Mononuclear cell (primary cell): Measurements from ENCODE around the gene C20orf141. TPM values are rescaled to one million over a fixed set of nuclear protein-coding genes. Genes with fewer than 3 reads are reported as not detected.
"Not testable (repeated sequence)": the region's sequence is repeated elsewhere in the genome, so short reads cannot be mapped to it uniquely, and the experiment has no call there.

Source experiments
- H3K27me3 ChIP-seq: 2 replicates; pipeline ENCODE4 v1.6.0; 2011; ENCODE audit warnings: low read length, control low read depth; ENCODE audit not compliant: insufficient read depth
- H3K4me1 ChIP-seq: 2 replicates; pipeline ENCODE4 v1.5.1; 2011; ENCODE audit warnings: mild to moderate bottlenecking, low read length, control low read depth; ENCODE audit not compliant: insufficient read depth
- H3K4me3 ChIP-seq: 2 replicates; pipeline ENCODE4 v1.5.1; 2011; ENCODE audit warnings: mild to moderate bottlenecking, low read length, moderate library complexity
- H3K9me3 ChIP-seq: 2 replicates; pipeline ENCODE4 v1.5.1; 2011; ENCODE audit warnings: low read depth, mild to moderate bottlenecking, control low read depth, low read length
- total RNA-seq: library from RNA; depleted of rRNA; stranded (reverse); fragments of >200 nt; gene quantifications from one replicate; pipeline ENCODE4 v1.2.3, GENCODE V29; 2012

The C20orf141 gene
- total RNA-seq, 1 donor = not detected

DNA sequence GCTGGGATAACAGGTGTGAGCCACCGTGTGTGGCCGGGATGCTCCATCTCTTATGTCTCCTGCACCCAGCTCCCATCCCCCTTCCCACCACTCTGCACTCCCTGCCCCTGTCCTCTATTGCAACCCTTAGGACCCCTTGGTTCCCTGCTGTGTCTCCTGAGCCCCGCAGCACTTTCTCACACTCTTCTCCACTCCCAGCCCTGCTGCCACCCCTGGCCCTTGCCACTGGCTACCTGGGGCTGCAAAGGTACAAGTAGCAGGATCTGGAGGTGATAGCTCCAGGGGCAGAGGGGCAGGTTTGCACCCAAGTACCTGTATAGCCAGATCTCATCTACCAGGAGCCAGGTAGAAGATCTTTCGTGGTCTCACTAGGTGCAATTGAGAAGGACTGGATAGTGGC lies 7.8 kb upstream of the C20orf141 start:
- Histone ChIP-seq H3K9me3 (no peaks in the 10 kb centered on the region), H3K4me3 (no peak overlapping the region), H3K27me3 (peaks cover 29% of the 10 kb centered on the region), H3K4me1 (no peaks in the 10 kb centered on the region)

DNA sequence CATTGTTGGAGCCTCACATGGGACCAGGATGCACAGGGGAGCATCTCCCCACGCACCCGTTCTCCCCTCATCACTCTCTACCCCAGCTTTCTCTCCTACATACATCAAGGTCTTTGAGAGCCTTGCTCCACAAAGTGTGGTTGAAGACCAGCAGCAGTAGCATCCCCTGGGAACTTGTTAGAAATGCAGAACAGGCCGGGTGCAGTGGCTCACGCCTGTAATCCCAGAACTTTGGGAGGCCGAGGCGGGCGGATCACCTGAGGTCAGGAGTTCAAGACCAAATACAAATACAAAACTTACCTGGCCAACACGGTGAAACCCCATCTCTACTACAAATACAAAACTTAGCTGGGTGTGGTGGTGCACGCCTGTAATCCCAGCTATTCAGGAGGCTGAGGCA lies 6.9 kb upstream of the C20orf141 start:
- not testable (repeated sequence) for H3K9me3 ChIP-seq, H3K4me1 ChIP-seq, H3K4me3 ChIP-seq
- peaks cover 29% of the 10 kb centered on the region for H3K27me3 ChIP-seq

DNA sequence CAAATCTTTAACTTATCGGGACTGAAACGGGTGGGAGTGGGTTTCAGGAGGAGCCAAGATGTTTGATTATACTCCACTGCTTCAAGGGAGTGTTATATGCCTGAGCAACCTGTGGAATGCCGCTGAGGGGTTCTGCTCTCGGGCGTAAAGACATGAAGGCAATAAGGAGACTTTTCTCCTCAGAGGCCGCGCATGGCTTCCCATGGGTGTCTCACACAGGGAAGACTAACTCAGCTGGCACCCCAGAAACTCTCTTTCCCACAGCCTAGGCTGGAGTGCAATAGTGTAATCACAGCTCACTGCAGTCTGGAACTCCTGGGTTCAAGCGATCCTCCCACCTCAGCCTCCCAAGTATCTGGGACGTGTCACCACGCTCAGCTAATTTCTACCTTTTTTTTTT lies 5.1 kb upstream of the C20orf141 start:
- H3K4me1 ChIP-seq = no peaks in the 10 kb centered on the region
- peaks cover 19% of the 10 kb centered on the region for H3K27me3 ChIP-seq
- H3K9me3 ChIP-seq = no peaks in the 10 kb centered on the region
- no peak overlapping the region for H3K4me3 ChIP-seq

DNA sequence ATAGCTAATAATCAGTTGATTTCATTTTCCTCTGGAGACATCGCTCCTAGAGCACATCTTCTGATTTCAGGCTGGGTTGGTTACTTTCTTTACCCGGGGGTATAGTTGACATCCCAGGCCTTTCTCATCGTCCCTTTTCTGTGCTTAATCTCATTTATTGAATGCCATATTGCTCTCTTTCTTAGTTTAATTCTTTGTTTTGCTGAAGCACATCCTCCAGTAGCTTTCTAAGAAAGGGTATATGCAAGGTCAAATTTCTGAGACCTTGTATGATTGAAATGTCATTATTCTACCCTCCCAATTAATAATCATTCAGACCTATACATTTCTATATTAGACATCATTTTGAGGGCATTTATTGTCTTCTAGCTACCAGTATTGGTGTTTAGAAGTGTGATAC lies 2.6 kb upstream of the C20orf141 start:
- Histone ChIP-seq H3K9me3 (no peaks in the 10 kb centered on the region), H3K4me3 (no peak overlapping the region)

DNA sequence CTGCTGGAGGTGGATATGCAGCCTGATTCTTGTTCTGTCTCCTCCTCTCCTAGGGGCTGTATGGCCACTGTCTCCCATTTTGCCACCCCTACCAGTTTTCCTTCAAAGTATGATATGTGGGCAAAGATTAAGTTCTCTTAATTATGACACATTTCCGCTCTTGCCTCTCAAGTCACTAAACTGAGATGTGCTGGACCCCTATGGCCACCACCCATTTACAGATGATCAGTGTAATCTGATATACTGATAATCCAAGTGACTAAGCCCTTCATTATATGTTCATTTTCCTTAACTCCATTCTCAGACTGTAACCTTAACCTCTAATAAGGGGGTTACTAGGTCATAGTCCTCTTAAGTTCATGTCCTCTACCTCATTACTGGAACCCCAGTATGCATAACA lies 711 bp upstream of the C20orf141 start:
- Histone ChIP-seq H3K4me3 (no peak overlapping the region), H3K4me1 (no peaks in the 10 kb centered on the region), H3K27me3 (peaks cover 4% of the 10 kb centered on the region), H3K9me3 (no peaks in the 10 kb centered on the region)

More for the DNA sequence above, 2.6 kb upstream of the C20orf141 start:
- Histone ChIP-seq H3K27me3 (peaks cover 3% of the 10 kb centered on the region), H3K4me1 (no peaks in the 10 kb centered on the region)

DNA sequence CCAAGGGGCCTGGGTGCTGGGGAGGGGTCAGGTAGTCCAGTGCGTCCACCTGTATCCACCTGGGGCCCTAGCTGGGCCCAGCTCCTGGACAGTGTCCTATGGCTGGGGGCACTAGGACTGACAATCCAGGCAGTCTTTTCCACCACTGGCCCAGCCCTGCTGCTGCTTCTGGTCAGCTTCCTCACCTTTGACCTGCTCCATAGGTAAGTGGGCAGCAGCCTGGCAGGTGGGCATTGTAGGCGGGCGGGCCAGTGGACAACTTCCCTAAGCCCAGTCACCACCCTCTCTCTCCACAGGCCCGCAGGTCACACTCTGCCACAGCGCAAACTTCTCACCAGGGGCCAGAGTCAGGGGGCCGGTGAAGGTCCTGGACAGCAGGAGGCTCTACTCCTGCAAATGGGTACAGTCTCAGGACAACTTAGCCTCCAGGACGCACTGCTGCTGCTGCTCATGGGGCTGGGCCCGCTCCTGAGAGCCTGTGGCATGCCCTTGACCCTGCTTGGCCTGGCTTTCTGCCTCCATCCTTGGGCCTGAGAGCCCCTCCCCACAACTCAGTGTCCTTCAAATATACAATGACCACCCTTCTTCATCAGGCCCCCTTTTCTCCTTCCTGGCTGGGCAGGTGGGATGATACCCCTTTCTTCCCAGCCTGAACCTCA lies 584 bp downstream of the C20orf141 start:
- Histone ChIP-seq H3K4me1 (no peaks in the 10 kb centered on the region), H3K27me3 (peaks cover 14% of the 10 kb centered on the region), H3K9me3 (no peaks in the 10 kb centered on the region), H3K4me3 (no peak overlapping the region)

DNA sequence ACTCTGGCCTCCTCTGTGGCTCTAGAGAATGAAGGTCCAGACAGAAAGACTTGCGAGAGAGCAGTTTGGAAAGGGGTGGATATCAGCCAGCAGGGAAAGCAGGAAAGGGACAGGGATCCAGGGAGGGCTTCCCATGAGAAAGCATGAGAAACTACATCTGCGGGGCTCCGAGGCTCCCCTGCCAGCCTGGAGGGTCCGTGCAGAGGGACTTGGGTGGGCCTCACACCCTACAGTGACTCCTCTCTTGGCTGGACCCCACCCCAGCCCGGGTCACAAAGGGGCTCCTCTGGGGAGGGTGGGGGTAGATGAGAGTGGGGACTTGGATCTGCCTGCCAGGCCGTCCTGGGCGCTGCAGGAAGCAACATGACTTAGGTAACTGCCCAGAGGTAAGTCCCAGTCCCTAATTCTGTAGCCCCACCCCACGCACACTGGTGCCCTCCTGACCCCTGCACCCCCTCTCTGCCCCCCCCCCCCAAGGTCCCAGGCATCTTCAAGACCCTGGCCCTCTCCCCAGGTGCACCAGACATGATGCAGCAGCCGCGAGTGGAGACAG lies 1.3 kb downstream of the C20orf141 start, which contains the start of gene TMEM239:
TMEM239 (plus strand) TSS at position 335 of the 553 bp plus-strand sequence; CDS start at position 526, 191 bp downstream.
- peaks cover 20% of the 10 kb centered on the region for H3K27me3 ChIP-seq
- peaks cover 5% of the 10 kb centered on the region for H3K4me1 ChIP-seq
- H3K4me3 ChIP-seq = no peak within 1 kb of the TSS
- no peaks in the 10 kb centered on the region for H3K9me3 ChIP-seq

DNA sequence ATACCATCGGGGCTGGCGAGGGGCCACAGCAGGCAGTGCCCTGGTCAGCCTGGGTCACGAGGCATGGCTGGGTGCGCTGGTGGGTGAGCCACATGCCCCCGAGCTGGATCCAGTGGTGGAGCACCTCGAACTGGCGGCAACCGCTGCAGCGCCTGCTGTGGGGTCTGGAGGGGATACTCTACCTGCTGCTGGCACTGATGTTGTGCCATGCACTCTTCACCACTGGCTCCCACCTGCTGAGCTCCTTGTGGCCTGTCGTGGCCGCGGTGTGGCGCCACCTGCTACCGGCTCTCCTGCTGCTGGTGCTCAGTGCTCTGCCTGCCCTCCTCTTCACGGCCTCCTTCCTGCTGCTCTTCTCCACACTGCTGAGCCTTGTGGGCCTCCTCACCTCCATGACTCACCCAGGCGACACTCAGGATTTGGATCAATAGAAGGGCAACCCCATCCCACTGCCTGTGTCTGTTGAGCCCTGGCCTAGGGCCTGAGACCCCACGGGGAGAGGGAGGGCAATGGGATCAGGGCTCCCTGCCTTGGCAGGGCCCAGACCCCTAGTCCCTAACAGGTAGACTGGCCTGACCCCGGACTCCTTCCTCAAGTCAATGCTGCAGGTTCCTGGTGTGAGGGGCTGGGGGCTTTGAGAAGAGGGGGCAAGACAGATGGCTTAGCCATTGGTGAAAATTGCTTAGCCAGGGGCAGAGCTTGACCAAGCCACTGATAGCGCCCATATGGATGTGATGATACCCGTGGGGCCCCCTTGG lies 2.0 kb downstream of the C20orf141 start:
- Histone ChIP-seq H3K4me1 (peaks cover 9% of the 10 kb centered on the region), H3K9me3 (no peaks in the 10 kb centered on the region), H3K4me3 (no peak overlapping the region), H3K27me3 (peaks cover 21% of the 10 kb centered on the region)

DNA sequence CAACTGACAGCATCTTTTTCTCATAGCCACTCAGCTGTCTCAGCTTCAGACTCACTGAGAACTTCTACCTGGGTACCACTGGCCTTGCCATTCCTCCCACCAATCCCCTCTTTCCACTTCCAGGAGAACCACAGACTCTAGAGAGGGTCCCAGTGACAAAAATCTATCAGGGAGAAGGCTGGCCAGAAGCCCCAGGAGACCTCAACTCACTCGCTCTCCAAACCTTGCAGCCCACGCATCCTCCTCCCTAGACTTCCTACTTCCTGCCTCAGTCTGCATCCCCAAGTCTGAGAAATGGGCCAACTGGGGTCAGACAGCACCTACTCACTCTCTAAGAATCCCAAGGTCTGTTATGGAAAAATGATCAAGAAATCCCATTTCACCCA lies 2.5 kb downstream of the C20orf141 start:
- H3K4me1 ChIP-seq = peaks cover 10% of the 10 kb centered on the region
- peaks cover 23% of the 10 kb centered on the region for H3K27me3 ChIP-seq
- H3K9me3 ChIP-seq = no peaks in the 10 kb centered on the region
- no peak overlapping the region for H3K4me3 ChIP-seq

DNA sequence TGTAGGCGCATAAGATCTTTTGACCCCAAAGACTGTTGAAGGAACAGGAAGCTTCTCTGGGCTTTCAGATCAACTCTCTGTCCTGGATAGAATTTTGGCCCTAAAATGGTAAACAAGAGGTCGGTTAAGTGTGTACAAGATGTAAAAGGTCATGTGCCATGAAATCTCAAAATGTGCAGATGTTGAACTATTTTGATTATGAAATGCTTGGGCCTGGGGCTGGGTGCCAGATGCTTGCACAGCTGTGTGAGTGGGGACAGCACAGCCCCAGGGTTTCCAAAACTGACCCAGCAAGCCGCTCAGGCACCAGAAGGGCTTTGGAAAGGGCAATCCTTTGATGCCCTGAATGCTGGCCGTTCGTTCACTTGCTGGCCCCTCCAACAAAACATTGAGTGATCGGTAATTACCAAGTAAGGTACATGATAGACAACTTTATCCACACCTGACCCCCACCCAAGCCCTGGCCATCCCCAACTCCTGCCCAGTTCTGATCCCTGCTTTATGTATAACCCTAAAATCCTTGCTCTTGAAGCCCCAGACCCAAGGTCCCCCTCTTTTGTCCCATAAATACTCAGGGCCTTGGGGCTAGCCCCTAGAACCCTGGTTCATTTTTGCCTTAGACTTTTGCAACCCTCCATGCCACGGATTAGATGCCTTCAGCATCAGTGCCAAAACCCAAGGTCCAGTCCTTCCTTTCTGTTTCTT lies 3.3 kb downstream of the C20orf141 start:
- H3K4me1 ChIP-seq = peaks cover 10% of the 10 kb centered on the region
- peaks cover 23% of the 10 kb centered on the region for H3K27me3 ChIP-seq
- no peaks in the 10 kb centered on the region for H3K9me3 ChIP-seq
- H3K4me3 ChIP-seq = no peak overlapping the region

DNA sequence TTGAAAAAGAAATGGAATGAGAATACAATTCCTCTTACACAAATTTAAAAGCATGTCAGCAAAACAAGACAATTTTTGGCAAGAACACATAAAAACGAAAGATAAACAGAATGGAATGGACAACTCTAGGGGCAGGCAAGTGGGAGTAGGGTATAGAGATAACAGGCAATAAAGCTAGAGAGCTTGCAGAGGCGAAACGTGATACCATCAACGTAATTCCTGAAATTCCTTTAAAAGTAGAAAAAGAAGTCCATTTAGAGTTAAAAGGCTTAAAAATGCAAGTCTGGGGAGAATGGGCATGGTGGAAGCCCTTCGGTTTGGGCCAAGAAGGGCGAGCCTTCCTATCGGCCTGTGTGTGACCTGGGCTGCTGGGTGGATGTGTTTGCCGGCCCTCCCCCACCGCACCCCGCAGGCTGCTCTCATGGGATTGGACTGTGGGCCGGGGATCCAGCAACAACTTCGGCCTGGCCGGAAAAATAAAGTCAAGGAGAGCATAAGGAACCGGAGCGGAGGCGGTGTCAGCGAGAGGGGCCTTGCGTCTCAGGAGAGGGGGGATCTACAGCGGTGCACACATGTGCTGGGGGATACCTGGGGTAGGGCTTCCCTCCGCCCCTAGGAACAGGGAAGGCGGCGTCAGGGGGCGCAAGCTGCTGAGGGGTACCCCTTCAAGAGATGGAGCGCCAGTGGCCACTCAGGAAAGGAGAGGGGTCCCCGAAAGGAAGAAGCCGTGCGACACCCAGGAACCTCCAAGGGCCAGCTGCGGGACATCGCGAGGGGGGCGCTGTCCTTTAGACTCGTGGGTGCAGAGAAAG lies 5.5 kb downstream of the C20orf141 start:
- H3K27me3 ChIP-seq = peaks cover 23% of the 10 kb centered on the region
- H3K9me3 ChIP-seq = no peaks in the 10 kb centered on the region
- no peak overlapping the region for H3K4me3 ChIP-seq
- H3K4me1 ChIP-seq = peaks cover 10% of the 10 kb centered on the region

DNA sequence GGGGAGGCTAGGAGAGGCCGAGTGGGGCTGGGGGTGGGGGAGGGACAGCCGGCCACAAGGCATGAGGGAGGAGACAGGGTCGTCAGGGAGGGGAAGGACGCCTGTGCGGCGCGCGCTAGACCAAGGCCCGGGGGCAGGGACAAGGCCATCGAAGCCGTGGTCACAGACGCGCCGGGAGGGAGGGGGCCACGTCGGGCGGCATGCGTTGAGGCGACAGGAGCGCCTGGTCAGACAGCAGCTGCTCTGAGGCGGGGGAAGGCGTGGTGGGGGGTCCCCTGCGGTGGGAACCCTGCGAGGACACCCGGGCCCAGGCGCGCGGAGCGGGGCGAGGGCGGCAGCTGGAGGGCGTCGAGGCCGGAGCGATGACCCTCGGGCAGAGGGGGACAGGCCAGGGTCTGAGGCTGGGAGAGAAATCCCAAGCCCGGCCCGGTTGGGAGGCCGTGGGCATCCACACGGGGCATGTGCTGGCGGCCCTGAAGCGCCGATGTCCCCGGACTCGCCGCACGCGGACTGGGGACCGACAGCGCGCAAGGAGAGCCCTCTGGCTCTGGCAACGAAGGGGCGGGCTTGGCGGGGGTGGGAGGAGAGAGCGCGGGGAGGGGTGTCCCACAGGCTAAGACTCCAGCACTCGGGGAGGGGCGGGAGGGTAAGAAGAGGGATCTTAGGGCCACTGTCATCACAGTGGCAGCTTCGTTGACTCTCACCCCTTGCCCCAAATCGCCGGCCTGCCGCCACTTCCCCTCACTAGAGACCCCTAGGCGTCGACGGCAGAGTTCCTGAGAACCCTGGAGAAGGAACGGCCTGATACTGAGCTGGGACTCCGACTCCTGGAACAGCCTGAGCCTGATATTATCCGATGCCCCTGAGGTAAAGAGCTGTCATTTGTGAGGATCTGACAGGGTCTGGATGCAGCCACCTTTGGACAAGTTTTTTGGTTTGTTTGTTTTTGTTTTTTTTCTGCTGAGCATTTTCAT lies 6.4 kb downstream of the C20orf141 start:
- peaks cover 11% of the 10 kb centered on the region for H3K4me1 ChIP-seq
- H3K27me3 ChIP-seq = peaks cover 29% of the 10 kb centered on the region
- no peak overlapping the region for H3K4me3 ChIP-seq
- no peaks in the 10 kb centered on the region for H3K9me3 ChIP-seq

DNA sequence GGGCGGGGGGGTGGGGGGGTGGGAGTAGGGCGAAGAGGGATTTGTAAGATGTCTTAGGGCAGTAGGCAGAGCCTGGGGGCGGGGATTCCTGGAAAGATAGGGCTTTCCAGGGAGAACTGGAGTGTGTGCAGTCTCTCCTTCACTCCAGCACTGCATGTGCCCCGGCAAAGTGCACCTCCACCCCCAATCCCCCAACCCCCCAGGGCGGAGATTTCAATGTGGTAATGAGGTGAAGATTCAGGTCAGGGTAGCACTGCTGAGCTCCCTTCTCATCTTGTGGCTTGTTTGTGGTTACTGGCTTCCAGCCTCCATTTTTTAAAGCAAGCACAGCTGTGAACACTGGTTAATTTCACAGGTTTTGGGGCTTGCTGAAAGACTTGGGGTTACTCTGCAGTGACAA lies 7.3 kb downstream of the C20orf141 start:
- Histone ChIP-seq H3K4me3 (no peak overlapping the region), H3K4me1 (peaks cover 17% of the 10 kb centered on the region), H3K9me3 (no peaks in the 10 kb centered on the region), H3K27me3 (peaks cover 38% of the 10 kb centered on the region)
